Measurements from ENCODE around the gene ANO8.

The ANO8 gene

GRCh38 chr19:17327654-17328516 is 6.8 kb downstream of the ANO8 start:
- no peak for DNase-seq

DNA sequence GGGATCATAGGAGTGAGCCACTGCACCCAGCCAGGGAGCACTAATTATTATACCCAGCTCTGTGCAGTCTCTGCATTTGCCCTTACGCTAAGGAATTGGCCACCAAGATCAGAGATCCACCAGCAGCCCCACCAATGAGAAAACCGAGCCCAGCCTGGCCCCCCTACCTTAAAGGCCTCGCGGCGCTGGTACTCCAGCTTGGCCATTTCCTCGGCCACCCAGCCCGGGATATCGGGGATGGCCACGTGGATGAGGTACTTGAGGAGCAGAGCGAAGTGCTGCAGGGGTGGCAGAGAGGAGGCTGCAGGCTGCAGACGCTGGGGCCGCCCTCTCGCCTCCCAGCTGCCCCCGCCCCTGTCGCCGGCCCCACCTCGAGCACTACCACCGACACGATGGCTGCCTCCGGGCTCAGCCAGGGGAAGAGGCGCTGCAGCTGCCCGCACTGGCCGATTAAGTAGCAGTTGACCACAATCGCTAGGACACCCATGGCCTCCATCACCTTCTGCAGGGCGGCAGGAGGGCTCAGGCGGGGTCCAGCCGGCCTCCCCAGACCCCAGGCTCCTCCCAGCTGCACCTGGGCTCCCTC is 7.5 kb downstream of the ANO8 start:
- no peak for DNase-seq

DNA sequence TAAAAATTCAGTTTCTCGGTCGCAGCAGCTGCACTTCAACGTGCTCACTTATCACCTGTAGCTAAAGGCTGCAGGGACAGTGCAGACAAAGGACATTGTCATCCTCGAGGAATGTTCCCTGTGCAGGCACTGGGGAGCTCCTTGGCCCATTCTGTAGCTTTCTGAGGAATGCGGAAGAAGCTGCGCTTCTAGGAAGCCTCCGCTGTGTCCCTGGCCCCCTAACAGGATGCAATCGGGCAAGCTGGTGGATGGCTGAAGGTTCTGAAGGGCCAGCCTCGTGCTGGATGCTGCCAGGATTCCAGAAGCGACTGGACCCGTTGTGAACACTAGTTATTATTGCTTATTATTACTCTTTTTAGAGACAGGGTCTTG is 8.1 kb downstream of the ANO8 start:
- no peak for DNase-seq

DNA sequence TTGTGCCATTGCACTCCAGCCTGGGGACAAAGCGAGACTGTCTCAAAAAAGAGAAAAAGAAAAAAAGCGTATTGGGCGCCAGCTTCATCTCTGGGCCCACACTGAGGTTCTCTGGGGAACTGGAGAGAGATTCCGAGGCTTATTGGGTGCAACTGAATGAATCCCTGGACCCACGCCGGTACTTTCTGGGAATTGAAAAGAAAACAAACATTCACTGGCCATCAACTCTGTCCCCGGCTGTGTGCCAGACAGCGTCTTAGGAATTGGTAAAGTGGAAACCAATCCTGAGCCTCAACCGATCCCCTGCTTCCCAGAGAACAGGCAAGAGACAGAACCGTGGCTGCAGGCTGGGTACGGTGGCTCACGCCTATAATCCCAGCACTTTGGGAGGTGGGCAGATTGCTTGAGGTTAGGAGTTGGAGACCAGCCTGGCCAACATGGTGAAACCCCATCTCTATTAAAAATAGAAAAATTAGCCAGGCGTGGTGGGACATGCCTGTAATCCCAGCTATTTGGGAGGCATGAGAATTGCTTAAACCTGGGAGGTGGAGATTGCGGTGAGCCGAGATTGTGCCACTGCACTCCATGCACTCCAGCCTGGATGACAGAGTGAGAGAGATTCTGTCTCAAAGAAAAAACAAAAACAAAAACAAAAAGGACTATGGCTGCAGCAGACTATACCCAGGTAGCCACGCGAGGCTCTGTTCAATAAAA is 8.6 kb downstream of the ANO8 start:
- no peak for DNase-seq

GRCh38 chr19:17325133-17325532 is 9.5 kb downstream of the ANO8 start:
- DNase-seq, result no peak

GRCh38 chr19:17324357-17325114 is 10.1 kb downstream of the ANO8 start:
- no peak for DNase-seq

GRCh38 chr19:17323964-17324332 is 10.7 kb downstream of the ANO8 start:
- no peak for DNase-seq

DNA sequence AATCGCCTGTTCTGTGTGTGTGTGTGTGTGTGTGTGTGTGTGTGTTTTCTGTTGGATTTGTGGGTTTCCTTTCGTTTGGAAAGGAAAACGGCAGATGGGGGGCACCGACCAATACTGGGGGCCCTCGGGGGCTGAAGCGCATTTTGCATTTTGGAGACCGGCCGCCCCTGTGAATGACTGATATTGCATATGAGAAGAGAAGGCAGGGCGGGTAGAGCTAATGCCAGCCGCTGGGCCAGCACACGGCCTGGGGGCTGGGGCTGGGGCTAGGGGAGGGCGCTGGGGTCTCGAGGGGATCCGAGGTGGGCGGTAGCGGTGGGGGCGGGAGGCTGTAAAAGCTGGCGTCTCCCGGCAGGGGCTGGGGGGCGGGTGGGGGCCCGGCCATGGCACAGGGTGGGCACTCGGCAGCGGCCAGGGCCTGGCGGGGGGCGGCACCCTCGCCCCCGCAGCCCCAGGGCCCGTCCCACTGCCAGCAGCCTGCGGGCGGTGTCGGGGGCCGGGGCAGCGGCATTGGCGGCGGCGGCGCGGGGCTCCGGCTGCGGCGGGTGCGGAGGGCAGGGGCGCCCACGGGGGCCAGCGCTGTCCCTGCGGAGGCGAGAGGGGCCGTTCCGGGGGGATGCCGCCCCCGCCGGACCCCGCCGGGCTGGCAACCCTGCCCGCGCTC is 11.2 kb downstream of the ANO8 start:
- no peak for DNase-seq

DNA sequence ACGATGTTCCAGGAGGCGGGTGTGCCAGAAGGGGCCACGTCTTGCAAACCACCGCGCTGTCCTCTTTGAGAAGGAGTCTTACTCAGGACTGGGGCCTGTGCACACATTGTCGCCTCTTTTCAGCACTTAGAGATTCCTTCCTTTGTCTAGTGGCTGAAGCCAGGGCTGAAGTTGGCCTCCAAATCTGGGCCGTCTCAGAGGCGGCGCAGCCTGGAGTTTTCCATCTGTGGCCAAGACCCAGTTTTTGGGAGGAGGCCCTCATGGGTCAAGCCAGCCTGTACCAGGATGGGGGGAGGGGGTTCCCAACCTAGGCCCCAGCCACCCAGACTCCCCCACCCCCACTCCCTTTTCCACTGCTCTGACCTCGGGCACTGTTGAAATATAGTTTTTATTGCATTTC is 11.8 kb downstream of the ANO8 start:
- no peak for DNase-seq

DNA sequence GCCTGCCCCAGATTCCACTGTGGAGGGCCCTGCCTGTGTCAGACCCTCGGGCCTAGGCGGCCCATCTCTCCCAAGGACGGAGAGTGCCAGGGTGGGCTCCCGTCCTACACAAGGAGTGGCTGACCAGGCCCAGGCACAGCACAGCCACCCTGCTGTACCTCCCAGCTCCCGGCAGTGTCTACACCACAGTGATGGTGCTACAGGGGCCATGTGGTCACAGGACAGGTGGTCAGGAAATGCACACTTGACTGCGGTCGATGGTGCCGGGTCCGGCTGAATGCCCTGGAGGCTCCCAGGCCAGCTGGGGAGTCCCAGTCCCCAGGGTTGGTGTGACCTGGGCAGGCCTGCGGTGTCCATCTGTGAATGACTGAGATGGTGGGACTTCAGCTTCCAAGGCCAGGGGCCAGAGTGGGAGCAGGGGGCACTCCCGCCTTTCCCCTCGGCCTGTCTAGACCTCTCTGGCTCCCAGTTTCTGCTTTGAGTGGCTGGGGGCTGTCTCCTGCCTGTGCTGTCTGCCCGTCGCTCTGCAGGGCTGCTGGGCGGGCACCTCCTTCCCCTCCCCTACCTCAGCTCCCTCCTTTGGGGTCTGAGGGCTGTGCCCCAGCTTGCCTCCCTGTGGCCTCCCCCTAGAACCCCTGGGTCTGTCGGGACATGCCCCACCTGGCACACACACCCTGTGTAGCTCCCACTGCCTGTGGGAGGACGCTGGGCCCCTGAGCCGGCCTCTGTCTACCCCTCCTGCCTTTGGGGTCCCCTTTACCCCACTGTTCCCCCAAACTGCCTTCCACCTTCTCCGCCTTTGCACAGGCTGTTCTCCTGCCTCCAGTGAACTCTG is 12.8 kb downstream of the ANO8 start:
- DNase-seq, result no peak

- no peak for DNase-seq
Measured at GRCh38 chr19:17320435-17320834, 14.2 kb downstream of the ANO8 start.

DNA sequence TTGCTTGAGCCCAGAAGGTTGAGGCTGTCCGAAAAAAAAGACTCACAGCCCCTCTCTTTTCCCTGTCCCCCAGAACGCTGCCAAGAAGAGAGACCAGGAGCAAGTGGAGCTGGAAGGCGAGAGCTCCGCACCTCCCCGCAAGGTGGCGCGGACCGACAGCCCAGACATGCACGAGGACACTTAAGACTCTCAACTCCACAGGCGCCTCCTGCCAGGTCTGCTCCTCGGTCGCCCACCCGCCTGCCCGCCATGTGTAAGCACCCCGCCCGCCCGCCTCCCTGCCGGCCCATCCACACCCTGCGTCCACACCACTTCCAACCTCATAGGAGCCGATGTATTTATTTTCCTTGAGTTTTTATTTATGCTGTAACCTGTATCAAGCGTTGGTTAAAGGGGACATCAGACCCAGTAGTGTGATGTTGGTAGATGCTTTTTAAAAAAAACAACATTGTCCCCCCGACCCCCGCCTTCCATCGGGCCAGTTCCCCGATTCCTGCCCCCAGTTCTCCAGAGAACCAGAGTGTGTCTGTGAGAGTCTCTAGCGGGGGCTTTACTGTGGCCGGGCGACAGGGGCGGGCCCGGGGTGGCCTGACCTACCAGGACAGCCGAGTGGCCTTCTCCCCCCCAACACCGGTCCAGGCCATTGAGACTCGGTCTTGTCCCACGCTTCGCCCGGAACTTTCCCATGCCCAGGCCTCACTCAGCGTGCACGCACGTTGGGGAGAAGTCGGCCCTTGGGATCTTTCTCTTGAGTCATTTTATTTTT is 15.0 kb downstream of the ANO8 start:
- DNase-seq, result no peak

DNA sequence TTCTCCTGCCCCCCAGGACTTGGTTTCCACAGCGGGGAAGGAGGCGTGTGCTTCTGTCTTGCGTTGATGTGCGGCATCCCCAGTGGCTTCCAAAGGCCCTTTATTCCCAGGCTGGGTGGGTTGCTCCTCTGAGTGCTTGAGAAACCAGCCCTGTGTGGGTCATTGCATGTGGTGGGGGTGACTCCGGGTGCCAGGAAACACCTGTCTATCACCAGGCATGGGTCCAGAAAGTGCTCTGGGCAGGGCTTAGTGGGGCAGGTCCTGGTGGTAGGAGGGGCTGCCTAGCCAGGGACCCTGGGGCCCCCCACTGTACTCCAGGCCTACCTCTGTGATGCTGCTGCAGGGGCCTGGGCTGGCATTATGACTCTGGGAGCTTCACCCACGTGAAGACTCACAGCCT is 15.7 kb downstream of the ANO8 start:
- DNase-seq, result no peak

- no peak for DNase-seq
Measured at GRCh38 chr19:17314007-17314593, 20.6 kb downstream of the ANO8 start.

GRCh38 chr19:17312189-17313113 is 22.2 kb downstream of the ANO8 start:
- no peak for DNase-seq

GRCh38 chr19:17311455-17312188 is 23.0 kb downstream of the ANO8 start:
- peak; percentile 50 for DNase-seq

GRCh38 chr19:17309965-17310461 is 24.6 kb downstream of the ANO8 start:
- no peak for DNase-seq
